HG02870 (cell line): ENCODE results near the gene ZNHIT6.

ENCODE experiments used
- ATAC-seq: cut with Tn5 transposase; IDR thresholded peaks from one replicate; pipeline ENCODE4 v1.9.1; 2021; ENCODE audit warnings: mild to moderate bottlenecking, moderate library complexity; ENCODE audit not compliant: unreplicated experiment

ZNHIT6 gene

GRCh38 chr1:85599681-85600080 is 108.6 kb downstream of the ZNHIT6 start:
- no peak for ATAC-seq
